BJ (cell line): Measurements from ENCODE around the gene OVAAL. TPM values are rescaled to one million over a fixed set of nuclear protein-coding genes. Genes with fewer than 3 reads are reported as not detected.

ENCODE experiments used
- CTCF ChIA-PET: fragments of 350-600 bp; formaldehyde crosslinking; extraction: SDS; loops from one replicate; lab custom pipeline; 2021; ENCODE audit warnings: antibody characterized with exemption, inconsistent platforms; lab: Yijun Ruan, JAX
- POLR2A ChIA-PET: fragments of 300-600 bp; sonication (Branson Sonifier 250); formaldehyde crosslinking; extraction: SDS; loops from one replicate; lab custom pipeline; 2021; ENCODE audit warnings: antibody characterized with exemption; lab: Charles Lee
- DNase-seq: peaks from one replicate; pipeline ENCODE4 v3.0.0-alpha.2; 2011; ENCODE audit warnings: low read depth
- H3K27me3 ChIP-seq: 2 replicates; pipeline ENCODE4 v1.6.0; 2011; ENCODE audit warnings: low read length; ENCODE audit not compliant: control insufficient read depth, insufficient read depth
- H3K36me3 ChIP-seq: 2 replicates; pipeline ENCODE4 v1.5.1; 2011; ENCODE audit warnings: low read length; ENCODE audit not compliant: control insufficient read depth, insufficient read depth
- H3K4me3 ChIP-seq: 2 replicates; pipeline ENCODE4 v1.5.1; 2011; ENCODE audit warnings: low read depth, mild to moderate bottlenecking, control low read depth, low read length
- CTCF ChIP-seq: IDR thresholded peaks from 2 replicates; pipeline ENCODE4 v1.5.1; 2011; ENCODE audit warnings: low read depth, mild to moderate bottlenecking, control low read depth, inconsistent platforms, low read length, moderate library complexity; ENCODE audit not compliant: insufficient read depth
- polyA plus RNA-seq: library from polyadenylated mRNA; depleted of rRNA; stranded (reverse); fragments of >200 nt; gene quantifications from 2 replicates; pipeline ENCODE4 v1.2.3, GENCODE V29; 2011

The OVAAL gene
- polyA plus RNA-seq, 1 experiment: not detected

- H3K36me3 ChIP-seq: no peaks in the 10 kb centered on the region
- no peak overlapping the region for H3K4me3 ChIP-seq
- DNase-seq: no peak
- no peaks in the 10 kb centered on the region for H3K27me3 ChIP-seq
- TF ChIP-seq CTCF: no peak
- POLR2A ChIA-PET: no interaction called here
- CTCF ChIA-PET: interaction anchor here (1.0 kb wide), 1 partner anchor 18 kb away, joined by 3 read pairs; no protein-coding TSS in a partner anchor
These were observed 9.4 kb downstream of the OVAAL start for GRCh38 chr1:180568184-180568583.

- no peak for TF ChIP-seq CTCF
- POLR2A ChIA-PET: no interaction called here
- Histone ChIP-seq H3K27me3 (no peaks in the 10 kb centered on the region), H3K4me3 (no peak overlapping the region), H3K36me3 (no peaks in the 10 kb centered on the region)
- CTCF ChIA-PET: interaction anchor here (1.3 kb wide), 1 partner anchor 9 kb away, joined by 3 read pairs; no protein-coding TSS in a partner anchor
- DNase-seq: no peak
These were observed 12.5 kb downstream of the OVAAL start for GRCh38 chr1:180571060-180571831.

GRCh38 chr1:180571832-180572636 lies 13.3 kb downstream of the OVAAL start:
- TF ChIP-seq CTCF: no peak
- ChIA-PET CTCF (interaction anchor here (1.3 kb wide), 1 partner anchor 10 kb away, joined by 3 read pairs; no protein-coding TSS in a partner anchor), POLR2A (no interaction called here)
- no peak overlapping the region for H3K4me3 ChIP-seq
- DNase-seq: no peak
- H3K36me3 ChIP-seq: no peaks in the 10 kb centered on the region
- no peaks in the 10 kb centered on the region for H3K27me3 ChIP-seq

GRCh38 chr1:180572760-180573159 lies 14.0 kb downstream of the OVAAL start:
- Histone ChIP-seq H3K27me3 (no peaks in the 10 kb centered on the region), H3K4me3 (no peak overlapping the region), H3K36me3 (no peaks in the 10 kb centered on the region)
- ChIA-PET CTCF (no interaction called here), POLR2A (interaction anchor here (0.6 kb wide), 2 partner anchors 55 to 80 kb away, joined by 3 to 4 read pairs; no protein-coding TSS in a partner anchor)
- no peak for TF ChIP-seq CTCF
- DNase-seq: no peak
